Measurements from ENCODE around the gene ZNF532.

GRCh38 chr18:59033359-59033758 is 168.7 kb downstream of the ZNF532 start:
- no peak for TF ChIP-seq CTCF (IDR thresholded peaks at IDR 0.05)
- TF ChIP-seq POLR2A (IDR thresholded peaks at IDR 0.05) = no peak
- TF ChIP-seq EP300 (IDR thresholded peaks at IDR 0.05) = no peak

All from tibial nerve (tissue), 4 donors.